HK-2 (cell line): ENCODE data around the gene RASL11B.

Experiments used
- DNase-seq: peaks from one replicate; pipeline ENCODE4 v3.0.0-alpha.2; 2018; ENCODE audit not compliant: unreplicated experiment

RASL11B gene

DNA sequence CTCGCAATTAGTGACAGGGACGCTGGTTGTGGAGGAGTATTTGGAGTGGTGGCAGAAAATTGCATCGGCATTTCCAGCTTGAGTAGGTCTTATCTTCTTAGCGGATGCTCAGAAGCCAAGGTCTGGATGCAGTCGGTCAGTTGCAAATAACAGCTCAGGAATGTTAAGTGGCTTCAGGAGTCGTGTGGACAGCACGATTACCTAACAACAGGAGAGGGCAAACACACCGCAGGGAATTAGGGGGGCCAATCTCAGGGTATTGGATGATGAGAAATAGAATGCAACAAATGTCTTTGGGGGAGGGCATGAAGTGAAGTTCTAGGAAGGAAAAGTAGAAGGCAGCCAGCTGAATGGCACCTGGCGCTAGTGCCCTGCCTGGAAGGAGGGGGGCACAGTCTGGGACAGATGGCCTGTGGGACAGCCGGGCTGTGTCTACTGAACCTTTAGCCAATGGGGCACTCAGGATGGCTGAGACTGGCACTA is 11.8 kb downstream of the RASL11B start:
- peak; percentile 5 for DNase-seq

DNA sequence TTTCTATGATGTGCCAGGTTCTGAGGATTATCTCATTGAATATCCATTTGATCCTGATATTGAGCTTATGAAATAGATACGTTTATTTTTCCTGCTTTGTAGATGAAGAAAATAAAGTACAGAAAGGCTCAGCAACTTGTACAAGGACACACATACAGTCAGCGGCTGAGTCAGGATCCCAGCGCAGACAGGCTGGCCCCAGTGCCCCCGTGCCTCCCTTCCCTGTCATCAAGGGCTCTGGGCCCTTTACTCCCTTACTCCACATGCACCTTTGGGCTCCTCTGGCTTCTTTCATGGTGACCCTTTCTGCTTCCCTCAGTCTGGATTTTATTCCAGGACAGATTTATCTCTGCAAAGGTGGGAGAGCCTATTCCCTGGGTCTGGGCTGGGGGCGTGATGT is 12.8 kb downstream of the RASL11B start:
- no peak for DNase-seq

DNA sequence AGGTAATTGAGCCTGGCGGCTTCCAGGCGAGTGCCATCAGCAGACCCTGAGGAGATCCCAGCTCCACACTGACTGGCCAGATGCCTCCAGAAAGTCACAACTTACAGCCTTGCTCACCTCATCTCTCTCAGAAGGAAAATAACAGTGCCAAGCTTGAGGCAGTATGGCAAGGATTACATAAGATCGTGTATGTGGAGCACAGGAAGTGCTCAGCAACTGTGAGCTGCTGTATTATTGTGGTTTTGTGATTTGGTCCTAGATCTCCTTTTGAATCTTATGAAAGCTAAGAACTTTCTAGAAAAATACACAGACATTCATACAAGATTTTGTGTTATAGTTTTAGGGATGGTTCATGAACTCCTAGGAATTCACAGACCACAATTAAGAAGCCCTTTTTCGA is 14.0 kb downstream of the RASL11B start:
- DNase-seq, result no peak

DNA sequence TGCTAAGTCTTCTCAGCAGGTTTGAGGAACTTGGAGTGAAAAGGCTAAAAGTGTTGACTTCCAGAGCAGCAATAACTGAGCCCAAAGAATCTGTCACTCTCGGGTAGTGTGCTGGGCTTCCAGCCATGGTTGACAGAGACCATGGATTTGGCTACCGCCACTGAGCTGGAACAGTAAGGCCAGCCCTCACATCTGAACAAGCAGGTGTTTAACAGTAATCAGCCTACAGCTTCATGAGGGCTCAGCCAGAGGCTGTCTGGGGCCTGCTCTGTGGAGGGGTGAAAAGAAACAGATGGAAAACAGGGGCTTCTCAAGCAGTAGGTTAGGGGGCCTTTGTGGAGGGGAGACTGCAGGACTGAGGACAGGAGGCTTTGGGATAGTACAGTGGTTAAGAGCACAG is 14.9 kb downstream of the RASL11B start:
- no peak for DNase-seq

DNA sequence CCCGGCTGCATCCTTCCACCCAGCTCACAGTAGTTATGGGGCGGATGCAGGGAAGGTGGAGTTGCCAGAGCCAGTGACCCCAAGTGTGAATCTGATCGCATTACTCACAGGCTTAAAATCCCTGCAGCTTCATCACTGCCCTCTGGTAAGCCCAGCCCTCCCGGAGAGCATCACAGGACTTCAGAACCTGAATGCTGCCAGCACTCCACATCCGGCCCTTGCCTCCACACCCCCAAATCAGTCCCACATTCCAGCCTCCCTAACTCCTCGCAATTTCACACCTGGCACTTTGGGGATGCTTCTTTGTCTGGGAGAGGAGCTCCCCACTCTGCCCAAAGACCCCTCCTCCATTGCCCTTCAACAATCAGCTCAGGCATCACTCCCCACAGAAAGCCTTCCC is 15.6 kb downstream of the RASL11B start:
- no peak for DNase-seq

DNA sequence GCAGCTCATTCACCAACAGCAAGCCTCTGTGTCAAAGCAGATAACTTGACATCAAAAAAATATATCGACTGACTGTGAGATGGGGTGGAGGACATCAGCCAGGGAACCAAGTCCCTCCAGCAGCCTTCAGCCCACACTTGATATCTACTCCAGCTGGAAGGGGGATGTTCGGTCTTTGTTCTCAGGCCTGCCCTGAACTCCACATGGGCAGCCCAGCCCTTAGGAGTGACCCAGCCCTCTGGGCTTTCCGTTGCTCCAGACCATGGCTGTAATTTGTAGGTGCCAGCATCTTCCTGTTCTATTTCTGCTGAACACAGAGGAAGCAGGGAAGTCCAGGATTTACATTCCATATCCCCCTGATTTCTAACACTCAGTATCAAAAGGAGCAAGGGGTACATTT is 17.4 kb downstream of the RASL11B start:
- DNase-seq, result no peak

DNA sequence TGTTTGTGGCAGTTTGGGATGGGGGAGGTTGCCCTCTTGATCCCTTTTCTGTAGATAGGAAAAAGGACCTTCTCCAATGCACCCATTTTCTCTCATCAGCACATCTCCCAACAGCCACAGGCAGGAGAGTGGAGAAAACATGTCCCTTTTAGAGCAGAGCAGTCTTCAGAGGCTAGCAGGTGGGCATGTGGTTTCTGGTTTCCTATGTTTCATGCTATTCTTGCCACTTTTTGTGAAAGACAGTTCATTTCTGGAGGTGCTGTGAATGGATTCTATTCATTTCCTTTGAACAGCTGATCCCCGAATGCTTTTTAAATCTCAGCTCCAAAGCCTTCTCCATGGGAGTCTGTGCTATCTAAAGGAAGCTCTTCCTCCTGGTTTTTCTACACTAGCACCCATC is 18.9 kb downstream of the RASL11B start:
- DNase-seq, result no peak

DNA sequence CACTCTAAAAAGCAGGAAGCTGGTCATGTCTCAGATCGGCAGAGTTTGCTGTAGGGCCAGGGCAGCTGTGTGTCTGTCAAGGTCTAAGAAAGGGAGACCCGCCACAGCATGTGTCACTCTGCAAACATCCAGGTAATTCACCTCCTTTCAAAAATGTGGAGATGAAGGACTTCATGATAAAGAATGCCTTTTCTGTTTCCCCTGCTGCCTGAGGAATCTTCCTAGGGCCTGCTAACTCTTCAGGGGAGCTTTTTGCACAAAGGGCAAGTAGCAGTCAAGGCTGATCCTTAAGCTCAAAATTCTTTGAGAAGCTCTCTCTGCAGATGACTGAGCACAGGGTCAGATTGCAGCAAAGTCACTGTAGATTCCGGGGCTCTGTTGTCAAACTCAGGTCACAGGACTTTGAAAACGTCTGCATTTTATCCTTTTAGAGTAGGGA is 21.1 kb downstream of the RASL11B start:
- no peak for DNase-seq

DNA sequence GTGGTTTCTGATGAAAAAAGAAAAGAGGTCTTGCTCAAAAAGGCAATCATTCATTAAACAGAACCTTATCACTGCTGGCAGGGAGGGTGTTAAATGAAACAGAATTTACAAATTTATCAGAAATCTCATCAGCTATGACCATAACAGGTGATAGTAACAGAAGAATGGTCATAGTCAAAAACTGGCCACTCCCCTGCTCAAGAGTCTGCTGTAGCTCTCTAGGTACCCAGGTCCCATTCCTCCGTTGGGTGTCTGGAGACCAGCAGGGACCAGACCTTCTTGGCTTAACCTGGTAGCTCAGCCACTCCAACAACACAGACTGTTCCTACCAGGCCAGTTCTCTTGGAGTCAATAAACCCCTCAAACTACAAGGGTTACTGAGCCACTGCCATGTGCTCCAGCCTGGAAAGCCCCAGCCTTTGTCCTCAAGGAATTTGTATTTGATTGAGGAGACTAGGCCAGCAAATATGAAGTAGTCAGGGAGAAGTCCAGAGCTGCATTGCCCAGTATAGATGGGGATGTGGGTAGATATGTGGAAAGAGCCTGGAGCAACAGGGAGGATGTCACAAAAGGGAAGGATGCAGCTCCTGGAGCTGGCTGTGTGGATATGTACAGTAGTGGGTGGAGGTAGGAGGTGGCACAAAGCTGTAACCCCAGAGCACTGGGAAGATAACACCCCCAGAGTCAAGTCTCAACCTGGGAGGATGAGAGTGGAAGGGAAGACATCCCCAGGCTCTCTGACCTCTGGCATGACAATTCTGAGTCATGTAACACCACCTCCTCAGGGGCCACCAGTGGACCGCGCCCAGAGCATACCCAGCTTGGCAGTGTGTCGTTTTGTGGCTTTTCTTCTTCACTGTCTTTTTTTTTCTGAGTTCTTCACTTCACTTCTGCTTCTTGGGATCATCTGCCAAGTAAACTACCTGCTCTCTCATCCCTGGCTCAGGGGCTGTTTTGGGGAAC is 21.9 kb downstream of the RASL11B start:
- DNase-seq, result no peak

DNA sequence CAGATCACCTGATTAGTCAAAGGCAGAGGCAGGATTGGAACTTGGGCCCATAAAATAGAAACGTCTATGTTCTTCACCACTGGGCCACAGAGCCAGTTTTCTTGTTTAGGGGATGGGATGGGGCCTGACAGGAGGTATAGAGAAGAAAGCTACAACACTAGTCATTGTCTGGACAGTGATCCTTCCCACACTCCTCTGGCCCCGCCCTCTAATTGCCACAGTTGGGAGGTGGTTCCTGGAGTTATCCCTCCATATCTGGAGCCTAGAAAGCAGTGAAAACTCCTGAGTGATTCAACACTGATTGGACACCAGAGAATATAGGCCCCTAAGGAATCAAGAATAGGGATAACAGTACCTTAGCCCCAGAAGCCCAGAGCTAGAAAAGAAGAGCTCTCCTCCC is 22.9 kb downstream of the RASL11B start:
- DNase-seq, result no peak

DNA sequence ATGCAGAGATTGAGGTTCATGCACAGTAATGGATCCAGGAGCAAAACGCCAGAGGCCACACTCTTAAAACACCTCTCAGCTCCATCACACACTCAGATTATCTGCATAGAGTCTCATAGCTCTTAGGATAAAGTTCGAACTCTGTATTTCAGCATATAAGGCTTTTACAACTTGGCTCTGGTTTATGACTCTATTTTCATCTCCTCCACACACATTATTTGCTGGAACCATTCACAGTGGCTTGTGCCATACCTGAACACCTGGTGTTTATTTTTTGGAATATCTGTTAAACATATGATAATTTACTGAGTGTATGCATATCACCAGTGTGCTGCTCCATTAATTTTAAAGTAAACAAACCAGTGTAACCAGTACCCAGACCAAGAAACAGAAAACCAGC is 27.2 kb downstream of the RASL11B start:
- DNase-seq, result no peak

DNA sequence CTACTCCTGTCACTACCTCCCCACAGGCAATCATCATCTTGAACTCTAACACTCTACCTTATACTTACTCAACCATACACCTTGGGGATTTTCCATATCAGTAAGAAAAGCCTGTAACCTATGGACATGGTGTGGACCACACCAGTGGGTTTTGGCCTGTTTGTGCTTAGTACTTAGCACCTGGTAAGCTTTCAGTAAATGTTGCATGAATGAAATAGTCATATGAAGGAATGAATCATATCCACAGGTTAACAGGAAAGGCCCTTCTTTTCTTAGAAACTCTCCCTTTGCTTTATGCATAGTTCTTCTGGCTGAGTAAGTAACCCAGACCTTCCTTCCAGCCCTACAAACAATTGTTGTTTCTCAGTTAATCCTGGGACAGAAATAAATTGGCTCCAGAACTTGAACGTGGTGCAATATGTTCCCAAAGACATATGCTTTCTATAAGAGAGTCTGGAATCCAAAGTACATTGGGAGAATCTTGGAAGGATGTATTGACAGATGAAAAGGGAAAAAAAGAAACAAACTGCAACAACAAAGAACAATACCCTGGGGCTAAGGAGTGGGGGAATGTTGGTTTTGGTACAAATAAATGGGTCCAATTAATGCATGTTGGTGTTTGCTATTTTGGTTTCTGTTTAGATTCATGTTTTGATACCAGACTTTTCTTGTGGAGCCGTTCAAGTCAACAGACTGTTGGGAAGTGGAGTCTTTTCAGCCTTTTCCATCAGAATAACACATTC is 27.8 kb downstream of the RASL11B start:
- DNase-seq, result no peak

DNA sequence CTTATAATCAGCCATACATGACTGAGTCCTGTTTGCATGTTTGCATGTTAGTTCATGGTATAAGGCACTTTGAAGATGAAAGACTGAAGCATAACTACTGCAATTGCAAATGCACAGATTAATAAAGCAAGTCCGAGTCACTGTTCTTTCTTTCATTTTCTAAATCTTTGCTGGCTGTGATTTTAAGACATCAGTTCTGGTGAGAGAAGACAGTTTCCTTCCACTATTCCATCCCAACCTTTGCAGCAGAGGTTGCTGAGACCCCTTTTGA is 28.3 kb downstream of the RASL11B start:
- no peak for DNase-seq

DNA sequence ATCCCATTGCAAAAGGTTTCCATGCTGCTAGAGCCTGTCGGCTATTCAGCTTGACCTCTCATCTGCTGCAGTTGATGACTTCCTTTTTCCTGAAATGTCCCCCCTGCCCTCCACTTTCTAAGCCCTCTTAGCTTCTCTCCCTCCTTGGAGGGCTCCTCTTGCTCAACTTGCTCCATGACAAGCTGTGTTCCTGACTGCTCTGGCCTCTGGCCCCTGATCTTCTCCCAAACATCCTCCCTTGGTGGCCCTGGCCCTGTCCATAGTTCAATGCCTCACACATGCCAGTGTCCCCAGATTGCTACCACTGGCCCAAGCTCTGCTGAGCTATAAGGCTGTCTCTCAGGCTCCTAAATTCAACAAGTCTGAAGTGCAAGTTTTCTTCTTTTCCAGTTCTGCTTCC is 29.6 kb downstream of the RASL11B start:
- DNase-seq, result no peak

DNA sequence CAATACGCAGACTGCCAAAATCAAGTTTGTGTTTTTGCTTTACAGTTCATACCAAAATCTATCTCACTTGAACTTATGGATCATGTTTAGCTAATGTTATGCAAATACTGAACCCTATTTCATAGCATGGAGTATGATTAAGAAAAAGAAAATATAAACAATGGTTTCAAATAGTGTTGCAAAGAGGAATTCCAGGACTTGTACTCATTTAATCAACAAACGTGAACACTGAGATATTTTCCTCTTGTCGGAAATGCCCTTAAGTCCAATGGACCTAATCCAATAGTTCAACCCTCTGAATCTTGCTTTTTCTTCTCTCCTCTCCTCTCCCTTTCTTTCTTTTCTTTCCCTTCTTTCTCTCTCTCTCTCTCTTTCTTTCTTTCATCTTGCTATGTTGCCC is 30.8 kb downstream of the RASL11B start:
- DNase-seq, result no peak

DNA sequence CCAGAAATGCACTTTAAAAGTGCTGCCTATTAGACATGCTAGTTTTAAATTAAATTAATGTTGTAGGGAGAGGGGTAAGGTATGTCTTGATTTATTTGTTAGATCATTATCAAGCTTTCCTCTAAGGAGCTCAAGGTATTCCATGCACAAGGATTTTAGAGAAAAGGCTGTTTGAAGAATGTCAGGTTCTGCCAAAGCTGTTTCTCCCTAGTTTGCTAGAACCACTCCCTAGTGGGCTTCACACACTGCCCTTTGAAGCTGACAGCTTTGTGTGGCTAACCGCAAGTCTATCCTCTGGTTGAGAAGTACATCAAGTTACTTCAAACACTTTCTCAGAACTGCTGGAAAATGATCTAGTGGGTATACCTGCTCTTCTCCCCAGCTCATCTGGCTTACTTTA is 32.3 kb downstream of the RASL11B start:
- no peak for DNase-seq

DNA sequence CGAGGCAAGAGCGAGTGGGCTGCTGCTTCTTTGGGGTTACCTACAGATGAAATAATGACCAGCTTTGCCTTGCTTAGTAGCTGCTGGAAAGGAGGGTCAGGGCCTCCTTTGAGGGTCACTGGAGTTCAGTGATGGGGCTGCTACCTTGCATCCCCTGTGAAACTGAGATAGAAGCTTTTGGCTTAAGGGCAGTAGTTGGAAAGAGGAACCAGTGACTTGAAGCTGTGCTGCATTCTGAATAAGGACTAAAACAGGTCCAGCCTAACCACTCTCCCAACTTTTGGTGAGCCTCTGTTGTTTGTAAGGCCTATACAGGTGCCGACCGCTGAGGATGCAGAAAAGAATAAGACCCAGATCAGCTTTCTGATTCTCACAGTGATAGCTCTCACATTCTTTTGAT is 41.2 kb downstream of the RASL11B start:
- no peak for DNase-seq

DNA sequence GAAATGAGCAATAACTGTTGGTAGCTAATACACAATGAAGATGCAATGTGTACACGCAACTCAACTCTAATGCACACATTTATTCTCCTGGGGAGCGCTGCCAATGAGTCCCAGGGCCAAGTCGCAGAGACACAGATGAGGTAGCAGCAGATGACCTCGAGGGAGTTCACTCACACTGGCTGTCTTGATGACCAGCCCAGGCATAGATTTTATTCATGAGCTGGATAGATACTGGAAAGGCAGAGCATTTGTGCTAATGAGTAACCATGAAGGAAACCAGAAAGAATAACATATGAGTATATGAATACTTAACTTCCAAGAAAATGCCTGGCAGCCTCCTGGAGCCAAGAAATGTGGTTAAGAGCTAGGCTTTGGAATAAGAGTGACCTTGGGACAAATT is 42.3 kb downstream of the RASL11B start:
- no peak for DNase-seq

DNA sequence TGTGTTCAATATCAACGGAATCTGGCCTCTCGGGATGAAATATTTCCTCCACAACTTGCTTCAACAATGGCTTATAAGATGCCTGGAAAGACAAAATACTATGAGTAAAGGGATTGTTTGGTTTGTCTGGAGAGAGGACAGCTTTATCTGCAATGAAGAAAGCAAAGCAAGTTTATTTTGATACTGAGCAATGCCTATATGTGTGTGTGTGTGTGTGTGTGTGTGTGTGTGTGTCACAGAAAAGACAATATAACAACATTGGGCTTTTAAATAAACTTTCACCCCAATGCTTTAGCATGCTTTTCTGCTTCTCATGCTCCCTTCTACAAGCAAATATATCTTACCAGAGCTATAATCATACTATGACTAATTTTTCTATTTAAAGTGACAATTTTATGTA is 45.4 kb downstream of the RASL11B start:
- DNase-seq, result no peak

DNA sequence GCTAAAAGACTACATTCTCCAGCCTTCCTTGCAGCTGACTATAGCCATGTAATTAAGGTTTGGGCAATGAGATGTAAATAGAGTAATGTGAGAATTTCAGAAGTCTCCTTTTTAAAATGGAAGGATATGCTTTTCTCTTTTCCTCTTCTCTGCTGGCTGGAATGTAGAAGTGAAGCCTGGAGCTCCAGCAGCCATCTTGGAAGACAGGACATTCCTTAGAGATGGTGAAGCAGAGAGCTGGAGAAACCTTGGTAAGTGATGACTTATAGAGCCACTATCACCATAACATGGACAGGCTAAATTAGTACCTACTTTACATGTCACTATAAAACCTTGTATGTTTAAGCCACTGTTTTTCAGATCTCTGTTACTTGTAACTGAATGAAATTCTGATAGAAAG is 48.0 kb downstream of the RASL11B start:
- no peak for DNase-seq

DNA sequence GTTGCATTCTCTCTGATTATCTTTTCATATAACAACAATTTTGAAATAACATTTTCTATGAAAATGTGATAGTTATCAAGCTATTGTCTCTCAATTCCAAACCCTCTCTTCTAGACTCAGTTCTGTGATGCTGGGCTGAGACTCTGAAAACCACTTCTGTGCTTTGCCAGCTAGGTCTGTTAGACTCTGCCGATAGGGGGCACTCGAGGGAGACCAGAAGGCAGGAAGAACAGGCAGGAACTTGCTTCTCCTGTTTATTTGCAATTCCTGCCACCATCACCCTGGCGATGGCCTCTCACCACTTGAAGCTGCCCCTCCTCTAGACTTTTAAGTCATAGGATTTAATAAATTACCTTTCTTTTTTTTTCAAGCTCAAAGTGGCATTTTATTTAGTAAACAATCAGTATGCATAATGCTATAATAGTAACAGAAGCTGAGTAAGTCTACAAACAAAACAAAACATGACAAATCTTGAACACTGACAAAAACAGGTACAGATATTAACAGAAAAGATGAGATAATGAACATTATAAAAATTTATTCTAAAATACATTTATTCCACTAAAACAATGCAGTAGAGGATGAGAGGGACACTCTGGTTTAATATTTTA is 49.7 kb downstream of the RASL11B start:
- DNase-seq, result peak; percentile 74

DNA sequence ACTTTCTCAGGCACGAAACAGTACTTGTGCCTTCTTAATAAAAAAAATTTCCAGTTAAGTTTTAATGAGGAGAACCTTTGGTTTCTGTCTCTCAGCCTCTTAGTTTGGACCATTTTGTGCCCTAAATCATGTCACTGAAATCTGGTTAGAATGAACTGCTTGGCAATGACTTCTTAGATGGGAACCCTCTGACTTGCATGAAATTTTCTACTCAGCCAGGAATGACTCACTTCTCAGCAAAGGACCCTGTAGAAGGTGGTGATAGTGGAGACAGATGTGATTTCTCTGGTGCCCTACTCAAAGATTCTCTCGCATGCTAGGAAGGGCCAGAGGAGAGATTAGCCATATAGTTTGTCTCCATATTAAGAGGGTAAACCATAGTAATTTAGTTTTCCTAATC is 50.5 kb downstream of the RASL11B start:
- DNase-seq, result no peak
